Smooth muscle cell (in vitro differentiated cells): ENCODE measurements around the gene THBS3. TPM values are rescaled to one million over a fixed set of nuclear protein-coding genes. Genes with fewer than 3 reads are reported as not detected.

Source experiments
- DNase-seq: peaks from one replicate; lab custom pipeline; 2025; ENCODE audit not compliant: unreplicated experiment; lab: John Stamatoyannopoulos, UW
- H2AFZ ChIP-seq: fragments of 200-600 bp; sonication (generic); 2 replicates; pipeline ENCODE4 v1.6.0; 2016; ENCODE audit warnings: antibody characterized with exemption, low read depth, mild to moderate bottlenecking
- H3F3A ChIP-seq: fragments of 200-600 bp; sonication (generic); 2 replicates; pipeline ENCODE4 v1.6.0; 2017; ENCODE audit warnings: antibody characterized with exemption, low read depth
- H3K27ac ChIP-seq: fragments of 200-600 bp; sonication (generic); 2 replicates; pipeline ENCODE4 v1.5.1; 2016; ENCODE audit warnings: low read depth, mild to moderate bottlenecking
- H3K27me3 ChIP-seq: fragments of 200-600 bp; sonication (generic); 2 replicates; pipeline ENCODE4 v1.6.1; 2016; ENCODE audit warnings: low read depth, mild to moderate bottlenecking
- H3K36me3 ChIP-seq: fragments of 200-600 bp; sonication (generic); 2 replicates; pipeline ENCODE4 v1.5.1; 2016; ENCODE audit warnings: low read depth
- H3K4me1 ChIP-seq: fragments of 200-600 bp; sonication (generic); 2 replicates; pipeline ENCODE4 v1.5.1; 2016; ENCODE audit warnings: low read depth
- H3K4me2 ChIP-seq: fragments of 200-600 bp; sonication (generic); 2 replicates; pipeline ENCODE4 v1.6.0; 2016; ENCODE audit warnings: mild to moderate bottlenecking
- H3K4me3 ChIP-seq: fragments of 200-600 bp; sonication (generic); 2 replicates; pipeline ENCODE4 v1.5.1; 2016; ENCODE audit warnings: mild to moderate bottlenecking
- H3K79me2 ChIP-seq: fragments of 200-600 bp; sonication (generic); 2 replicates; pipeline ENCODE4 v1.6.0; 2016; ENCODE audit warnings: low read depth, mild to moderate bottlenecking
- H3K9ac ChIP-seq: fragments of 200-600 bp; sonication (generic); 2 replicates; pipeline ENCODE4 v1.6.0; 2016; ENCODE audit warnings: low read depth
- H3K9me3 ChIP-seq: fragments of 200-600 bp; sonication (generic); replicated peaks from 2 replicates; pipeline ENCODE4 v1.5.1; 2016; ENCODE audit warnings: low read depth
- H4K20me1 ChIP-seq: fragments of 200-600 bp; sonication (generic); 2 replicates; pipeline ENCODE4 v1.6.0; 2016; ENCODE audit warnings: low read depth
- CTCF ChIP-seq: fragments of 200-600 bp; sonication (generic); IDR thresholded peaks from 2 replicates; pipeline ENCODE4 v1.5.1; 2017; ENCODE audit warnings: borderline replicate concordance, mild to moderate bottlenecking, antibody characterized with exemption; ENCODE audit not compliant: insufficient read depth, poor library complexity, severe bottlenecking
- WGBS: methylation state at CpG from one replicate; pipeline ENCODE4 v1.1.7; 2016; ENCODE audit warnings: low lambda C conversion rate; 5-methylcytosine and 5-hydroxymethylcytosine counted together
- polyA plus RNA-seq: library from polyadenylated mRNA; unstranded; fragments of >200 nt; fragmentation: Nextera tagmentation; extraction: Ambion mirVana; gene quantifications from 2 replicates; pipeline ENCODE4 v1.2.1, GENCODE V29; 2016
- total RNA-seq: library from RNA; depleted of rRNA; stranded (reverse); fragments of >200 nt; gene quantifications from 2 replicates; pipeline ENCODE4 v1.2.3, GENCODE V29; 2014

Gene THBS3
- total and polyA plus RNA-seq, 2 experiments from 2014 or later = 20.1 to 28.5 TPM

- WGBS = 16% methylated on average over 8 of the region's 35 CpGs
- Histone ChIP-seq H3K36me3 (no peaks in the 10 kb centered on the region), H3F3A (peaks cover 15% of the 10 kb centered on the region), H3K9me3 (no peaks in the 10 kb centered on the region), H3K9ac (peak overlapping the region; percentile 77), H3K4me3 (peak overlapping the region; percentile 89), H3K79me2 (peaks cover 8% of the 10 kb centered on the region), H2AFZ (peak overlapping the region; percentile 69), H3K27ac (peak overlapping the region; percentile 60), H4K20me1 (no peaks in the 10 kb centered on the region), H3K4me1 (peaks cover 23% of the 10 kb centered on the region), H3K4me2 (peak overlapping the region; percentile 100), H3K27me3 (no peaks in the 10 kb centered on the region)
- TF ChIP-seq CTCF = no peak
- no peak for DNase-seq
Observed at GRCh38 chr1:155254714-155255242, 47.1 kb upstream of the THBS3 start.

- H3K9ac ChIP-seq = no peak overlapping the region
- peaks cover 8% of the 10 kb centered on the region for H3K79me2 ChIP-seq
Observed at GRCh38 chr1:155254228-155254713, 46.6 kb upstream of the THBS3 start.

GRCh38 chr1:155253797-155254196 lies 46.1 kb upstream of the THBS3 start:
- peaks cover 15% of the 10 kb centered on the region for H3F3A ChIP-seq
- 70% methylated on average over 5 of the region's 5 CpGs for WGBS
- TF ChIP-seq CTCF = no peak
- H3K27me3 ChIP-seq = no peaks in the 10 kb centered on the region
- H3K79me2 ChIP-seq = peaks cover 8% of the 10 kb centered on the region
- no peak overlapping the region for H3K9ac ChIP-seq
- no peak overlapping the region for H3K27ac ChIP-seq
- peak overlapping the region; percentile 100 for H3K4me2 ChIP-seq
- peaks cover 23% of the 10 kb centered on the region for H3K4me1 ChIP-seq
- H2AFZ ChIP-seq = no peak overlapping the region
- DNase-seq = no peak
- peak overlapping the region; percentile 89 for H3K4me3 ChIP-seq
- no peaks in the 10 kb centered on the region for H3K36me3 ChIP-seq
- no peaks in the 10 kb centered on the region for H3K9me3 ChIP-seq
- no peaks in the 10 kb centered on the region for H4K20me1 ChIP-seq

More at GRCh38 chr1:155254228-155254713, 46.6 kb upstream of the THBS3 start:
- Histone ChIP-seq H3K36me3 (no peaks in the 10 kb centered on the region), H3K9me3 (no peaks in the 10 kb centered on the region), H3K4me2 (peak overlapping the region; percentile 100), H3K27ac (no peak overlapping the region), H2AFZ (no peak overlapping the region), H3K4me3 (peak overlapping the region; percentile 89), H3K4me1 (peaks cover 23% of the 10 kb centered on the region), H4K20me1 (no peaks in the 10 kb centered on the region), H3F3A (peaks cover 15% of the 10 kb centered on the region), H3K27me3 (no peaks in the 10 kb centered on the region)
- 68% methylated on average over 12 of the region's 12 CpGs for WGBS
- DNase-seq = no peak
- TF ChIP-seq CTCF = no peak

GRCh38 chr1:155253208-155253607 lies 45.5 kb upstream of the THBS3 start:
- H3K27ac ChIP-seq = no peak overlapping the region
- H2AFZ ChIP-seq = no peak overlapping the region
- H3F3A ChIP-seq = peaks cover 15% of the 10 kb centered on the region
- peaks cover 8% of the 10 kb centered on the region for H3K79me2 ChIP-seq
- H3K4me1 ChIP-seq = peaks cover 23% of the 10 kb centered on the region
- H3K4me3 ChIP-seq = peak overlapping the region; percentile 89
- no peaks in the 10 kb centered on the region for H3K27me3 ChIP-seq
- WGBS = 83% methylated on average over 5 of the region's 5 CpGs
- H3K9ac ChIP-seq = no peak overlapping the region
- H3K36me3 ChIP-seq = no peaks in the 10 kb centered on the region
- peak overlapping the region; percentile 100 for H3K4me2 ChIP-seq
- no peaks in the 10 kb centered on the region for H4K20me1 ChIP-seq
- H3K9me3 ChIP-seq = no peaks in the 10 kb centered on the region
- TF ChIP-seq CTCF = no peak
- no peak for DNase-seq
